ENCODE results near the gene TDRD10. TPM values are rescaled to one million over a fixed set of nuclear protein-coding genes. Genes with fewer than 3 reads are reported as not detected.
A peak's percentile ranks its signal among the peaks of the same experiment; 100 is the strongest.

The TDRD10 gene
- polyA plus RNA-seq, 3 donors, result not detected

GRCh38 chr1:154548028-154548427 is 46.0 kb downstream of the TDRD10 start:
- no peak overlapping the region for H3K4me3 Mint-ChIP-seq
- peaks cover 46 to 47% of the 10 kb centered on the region in 2 donors for H3K36me3 Mint-ChIP-seq
- H3K9me3 Mint-ChIP-seq, result no peaks in the 10 kb centered on the region
- no peak for TF ChIP-seq CTCF (IDR thresholded peaks at IDR 0.05)
- Histone ChIP-seq H3K27me3 (ENCODE audit: control insufficient read depth in 2 of 2, insufficient read depth in 2 of 2, low read length in 2 of 2) (no peaks in the 10 kb centered on the region), H3K79me2 (ENCODE audit: insufficient read depth, low read length) (no peaks in the 10 kb centered on the region), H3K4me3 (replicated peaks in 1 of 3; ENCODE audit: low read depth in 2 of 3, low read length in 3 of 3) (no peak overlapping the region), H3K9me3 (replicated peaks in 1 of 2; ENCODE audit: control insufficient read depth in 1 of 2, insufficient read depth in 1 of 2, low read length in 2 of 2) (no peaks in the 10 kb centered on the region), H3K36me3 (replicated peaks in 1 of 2; ENCODE audit: control insufficient read depth in 1 of 2, insufficient read depth in 2 of 2, low read length in 2 of 2) (peaks cover 42 to 55% of the 10 kb centered on the region in 2 donors), H3K27ac (ENCODE audit: low read depth in 1 of 2, low read length in 2 of 2) (peak overlapping the region in 1 of 2 donors; percentile 50), H3K9ac (ENCODE audit: insufficient read depth, low read length, poor library complexity, severe bottlenecking) (no peak overlapping the region), H4K20me1 (ENCODE audit: insufficient read depth, low read length) (peaks cover 52% of the 10 kb centered on the region), H3K4me1 (ENCODE audit: control insufficient read depth in 1 of 2, insufficient read depth in 2 of 2, low read length in 2 of 2) (peaks cover 3 to 11% of the 10 kb centered on the region in 2 donors), H3K4me2 (replicated peaks; ENCODE audit: extremely low read depth, low read length, poor library complexity, severe bottlenecking) (no peak overlapping the region), H2AFZ (ENCODE audit: insufficient read depth, low read depth, low read length, poor library complexity, severe bottlenecking) (no peak overlapping the region)
- peaks cover 19% of the 10 kb centered on the region for H3K4me1 Mint-ChIP-seq
- no peak for DNase-seq
- no CpG with 5 or more reads among the region's 1 CpG for WGBS (ENCODE audit: insufficient coverage)
- peak overlapping the region in 5 of 7 donors; percentile 10 to 52 (median 38) for H3K27ac Mint-ChIP-seq
- H3K27me3 Mint-ChIP-seq (ENCODE audit: low read depth in 3 of 3), result peaks cover 0 to 4% (median 2%) of the 10 kb centered on the region in 3 donors
- intact Hi-C loops (cut with micrococcal nuclease), result no loop called here

- no peak for DNase-seq
- no peaks in the 10 kb centered on the region for H3K27me3 ChIP-seq (ENCODE audit: control insufficient read depth in 2 of 2, insufficient read depth in 2 of 2, low read length in 2 of 2)
- Mint-ChIP-seq H3K9me3 (no peaks in the 10 kb centered on the region), H3K27ac (peak overlapping the region in 4 of 7 donors; percentile 40 to 79 (median 74)), H3K4me3 (no peak overlapping the region), H3K36me3 (peaks cover 57 to 59% of the 10 kb centered on the region in 2 donors), H3K4me1 (peaks cover 19% of the 10 kb centered on the region), H3K27me3 (ENCODE audit: low read depth in 3 of 3) (peaks cover 0 to 4% (median 2%) of the 10 kb centered on the region in 3 donors)
- WGBS (ENCODE audit: insufficient coverage), result 89% methylated on average over 3 of the region's 3 CpGs
- peaks cover 3 to 11% of the 10 kb centered on the region in 2 donors for H3K4me1 ChIP-seq (ENCODE audit: control insufficient read depth in 1 of 2, insufficient read depth in 2 of 2, low read length in 2 of 2)
- no peak overlapping the region for H2AFZ ChIP-seq (ENCODE audit: insufficient read depth, low read depth, low read length, poor library complexity, severe bottlenecking)
- H3K79me2 ChIP-seq (ENCODE audit: insufficient read depth, low read length), result no peaks in the 10 kb centered on the region
- no peak for TF ChIP-seq CTCF (IDR thresholded peaks at IDR 0.05)
- no peak overlapping the region for H3K4me3 ChIP-seq (replicated peaks in 1 of 3; ENCODE audit: low read depth in 2 of 3, low read length in 3 of 3)
- peaks cover 54 to 67% of the 10 kb centered on the region in 2 donors for H3K36me3 ChIP-seq (replicated peaks in 1 of 2; ENCODE audit: control insufficient read depth in 1 of 2, insufficient read depth in 2 of 2, low read length in 2 of 2)
- no peak overlapping the region for H3K4me2 ChIP-seq (replicated peaks; ENCODE audit: extremely low read depth, low read length, poor library complexity, severe bottlenecking)
- peak overlapping the region; percentile 5 for H3K9ac ChIP-seq (ENCODE audit: insufficient read depth, low read length, poor library complexity, severe bottlenecking)
- peaks cover 63% of the 10 kb centered on the region for H4K20me1 ChIP-seq (ENCODE audit: insufficient read depth, low read length)
- intact Hi-C loops (cut with micrococcal nuclease), result no loop called here
- H3K9me3 ChIP-seq (replicated peaks in 1 of 2; ENCODE audit: control insufficient read depth in 1 of 2, insufficient read depth in 1 of 2, low read length in 2 of 2), result no peaks in the 10 kb centered on the region
- H3K27ac ChIP-seq (ENCODE audit: low read depth in 1 of 2, low read length in 2 of 2), result peak overlapping the region in 1 of 2 donors; percentile 50
These were observed 47.3 kb downstream of the TDRD10 start for GRCh38 chr1:154549202-154549770.
